NCI-H2227 (cell line): ENCODE data around the gene SEC23IP.
"Not testable (repeated sequence)": the region's sequence is repeated elsewhere in the genome, so short reads cannot be mapped to it uniquely, and the experiment has no call there.

Experiments
- DNase-seq: peaks from one replicate; lab custom pipeline; 2025; ENCODE audit not compliant: unreplicated experiment; lab: John Stamatoyannopoulos, UW

Gene SEC23IP

GRCh38 chr10:119878524-119878923 is 14.0 kb upstream of the SEC23IP start:
- no peak for DNase-seq

GRCh38 chr10:119883901-119884611 is 8.5 kb upstream of the SEC23IP start:
- DNase-seq: not testable (repeated sequence)

GRCh38 chr10:119886070-119886469 is 6.5 kb upstream of the SEC23IP start:
- not testable (repeated sequence) for DNase-seq

- DNase-seq: not testable (repeated sequence)
These were observed 3.8 kb upstream of the SEC23IP start for GRCh38 chr10:119888715-119889114.

GRCh38 chr10:119889201-119889600 is 3.3 kb upstream of the SEC23IP start:
- DNase-seq: not testable (repeated sequence)

- DNase-seq: not testable (repeated sequence)
These were observed 2.2 kb upstream of the SEC23IP start for GRCh38 chr10:119890307-119890706.

GRCh38 chr10:119891849-119892187 is 712 bp upstream of the SEC23IP start:
- not testable (repeated sequence) for DNase-seq

GRCh38 chr10:119893074-119893473 is 544 bp downstream of the SEC23IP start:
- DNase-seq: no peak

GRCh38 chr10:119893845-119894427 is 1.4 kb downstream of the SEC23IP start:
- no peak for DNase-seq

GRCh38 chr10:119896061-119896655 is 3.6 kb downstream of the SEC23IP start:
- DNase-seq: no peak

- peak; percentile 41 for DNase-seq
These were observed 4.6 kb downstream of the SEC23IP start for GRCh38 chr10:119896937-119897770.

GRCh38 chr10:119898577-119898976 is 6.0 kb downstream of the SEC23IP start:
- no peak for DNase-seq

- no peak for DNase-seq
These were observed 11.6 kb downstream of the SEC23IP start for GRCh38 chr10:119903946-119904666.

- DNase-seq: not testable (repeated sequence)
These were observed 15.2 kb downstream of the SEC23IP start for GRCh38 chr10:119907695-119908094.

- no peak for DNase-seq
These were observed 15.6 kb downstream of the SEC23IP start for GRCh38 chr10:119908166-119908565.

GRCh38 chr10:119910689-119911088 is 18.2 kb downstream of the SEC23IP start:
- no peak for DNase-seq

- DNase-seq: no peak
These were observed 25.2 kb downstream of the SEC23IP start for GRCh38 chr10:119917777-119918176.

GRCh38 chr10:119919271-119919670 is 26.7 kb downstream of the SEC23IP start:
- DNase-seq: no peak

- no peak for DNase-seq
These were observed 27.3 kb downstream of the SEC23IP start for GRCh38 chr10:119919826-119920225.

- DNase-seq: no peak
These were observed 35.9 kb downstream of the SEC23IP start for GRCh38 chr10:119928411-119928810.

- no peak for DNase-seq
These were observed 39.3 kb downstream of the SEC23IP start for GRCh38 chr10:119931871-119932270.
